GM12878 (cell line): Measurements from ENCODE around the gene CHIC2. TPM values are rescaled to one million over a fixed set of nuclear protein-coding genes. Genes with fewer than 3 reads are reported as not detected.

ENCODE experiments used
- ASH2L ChIP-seq: fragments of 300-600, 200-600 bp; sonication (generic); IDR thresholded peaks from 2 replicates; pipeline ENCODE4 v1.6.1; 2017; ENCODE audit warnings: low read depth, mild to moderate bottlenecking, borderline replicate concordance
- BACH1 ChIP-seq: fragments of 450-650 bp; IDR thresholded peaks from 2 replicates; pipeline ENCODE4 v1.6.1; 2017; ENCODE audit warnings: mild to moderate bottlenecking, borderline replicate concordance
- BCL3 ChIP-seq: IDR thresholded peaks from 2 replicates; pipeline ENCODE4 v1.6.1; 2011; ENCODE audit warnings: borderline replicate concordance, low read depth, mild to moderate bottlenecking, moderate library complexity, low read length; ENCODE audit not compliant: insufficient read depth, poor library complexity, severe bottlenecking
- FOXM1 ChIP-seq: IDR thresholded peaks from 2 replicates; pipeline ENCODE4 v1.6.1; 2012; ENCODE audit warnings: low read depth, mild to moderate bottlenecking, inconsistent platforms, low read length, moderate library complexity
- HDAC6 ChIP-seq: fragments of 200-600 bp; sonication (generic); IDR thresholded peaks from one replicate; pipeline ENCODE4 v1.8.0; 2017; ENCODE audit warnings: antibody characterized with exemption; ENCODE audit not compliant: unreplicated experiment
- NFIC ChIP-seq: IDR thresholded peaks from 2 replicates; pipeline ENCODE4 v1.6.1; 2012; ENCODE audit warnings: low read depth, mild to moderate bottlenecking, inconsistent platforms, low read length, moderate library complexity
- PML ChIP-seq: IDR thresholded peaks from 2 replicates; pipeline ENCODE4 v1.6.1; 2012; ENCODE audit warnings: low read length, inconsistent platforms
- POLR2AphosphoS2 ChIP-seq: IDR thresholded peaks from 2 replicates; pipeline ENCODE4 v1.6.1; 2011; ENCODE audit warnings: low read depth, mild to moderate bottlenecking, low read length, improper control_type of control experiment, moderate library complexity
- TCF7 ChIP-seq: IDR thresholded peaks from 2 replicates; pipeline ENCODE4 v1.6.1; 2014; ENCODE audit warnings: antibody characterized with exemption, borderline replicate concordance
- ZBTB11 ChIP-seq: fragments of 450-650 bp; formaldehyde crosslinking; IDR thresholded peaks from 2 replicates; pipeline ENCODE4 v1.5.0; 2022; ENCODE audit warnings: mild to moderate bottlenecking, missing genetic modification characterization
- ZBTB40 ChIP-seq: fragments of 450-650 bp; IDR thresholded peaks from 2 replicates; pipeline ENCODE4 v1.6.1; 2016; ENCODE audit warnings: mild to moderate bottlenecking, moderate library complexity, borderline replicate concordance
- ZNF207 ChIP-seq: fragments of 450-650 bp; IDR thresholded peaks from 2 replicates; pipeline ENCODE4 v1.6.1; 2014; ENCODE audit warnings: antibody characterized with exemption, mild to moderate bottlenecking, borderline replicate concordance
- polyA plus RNA-seq, 11 experiments: library from polyadenylated mRNA; depleted of rRNA in 4 of 11; unstranded in 6 of 11; stranded (reverse) in 5 of 11; fragments of >200 nt; fragmentation: Nextera tagmentation in 4 of 11; fragmentation: Illumina TruSeq in 1 of 11; extraction: Ambion mirVana in 4 of 11; extraction: Trizol in 1 of 11; gene quantifications; 1 replicate in 1 of 11; 2 replicates in 10 of 11; pipeline versions ENCODE4 v1.2.1 to v1.2.3, GENCODE V29; 2011 to 2016; ENCODE audit warnings: inconsistent platforms in 2 of 11, missing spikeins in 2 of 11, low read depth in 1 of 11
- total RNA-seq, 4 experiments: library from RNA; depleted of rRNA in 3 of 4; stranded (reverse); fragments of >200 nt in 3 of 4; fragmentation: Illumina TruSeq in 1 of 4; extraction: Trizol in 1 of 4; gene quantifications; 2 replicates each; pipeline versions ENCODE4 v1.2.1 to v1.2.3, GENCODE V29; 2013 to 2021

The CHIC2 gene
- total and polyA plus RNA-seq, 10 of the 15 experiments (the other 5 are each of a cell fraction or from before 2014, with no cell fraction given), result 0.80 to 24.4 (median 12.2) TPM

- TF ChIP-seq ZBTB11 (no peak), ASH2L (no peak), PML (no peak), ZBTB40 (no peak), NFIC (no peak), POLR2AphosphoS2 (no peak), HDAC6 (no peak), FOXM1 (no peak), BACH1 (no peak), ZNF207 (no peak), BCL3 (no peak), TCF7 (no peak)
Measured at GRCh38 chr4:53992785-53993184, 71.6 kb downstream of the CHIC2 start (continued).
